Left lung (tissue), 14 donors: Measurements from ENCODE around the gene MPP2. TPM values are rescaled to one million over a fixed set of nuclear protein-coding genes. Genes with fewer than 3 reads are reported as not detected.

Experiments used
- ATAC-seq: fragments of 200-7000 bp; cut with Tn5 transposase; one replicate; pipeline ENCODE4 v1.9.1; 2020; ENCODE audit warnings: moderate library complexity
- DNase-seq, 4 donors: peaks; one replicate each; pipeline ENCODE4 v3.0.0-alpha.2; 2013 to 2020
- H3K27ac ChIP-seq, 2 donors: fragments of 200-600 bp; sonication (generic) in 1 of 2; one replicate each; pipeline versions ENCODE4 v1.5.0 to v1.8.0; 2020 to 2021
- H3K27me3 ChIP-seq, 2 donors: fragments of 200-600 bp; sonication (generic) in 1 of 2; one replicate each; pipeline versions ENCODE4 v1.5.0 to v1.8.0; 2020 to 2021
- H3K36me3 ChIP-seq, 2 donors: fragments of 200-600 bp; sonication (generic) in 1 of 2; one replicate each; pipeline versions ENCODE4 v1.5.0 to v1.8.0; 2020 to 2021
- H3K4me1 ChIP-seq, 2 donors: fragments of 200-600 bp; one replicate each; pipeline ENCODE4 v1.8.0; 2021
- H3K4me3 ChIP-seq, 2 donors: fragments of 200-600 bp; sonication (generic) in 1 of 2; one replicate each; pipeline versions ENCODE4 v1.5.0 to v1.8.0; 2020 to 2021; ENCODE audit warnings: mild to moderate bottlenecking in 1 of 2
- H3K9me3 ChIP-seq, 2 donors: fragments of 200-600 bp; sonication (generic) in 1 of 2; one replicate each; pipeline versions ENCODE4 v1.5.0 to v1.8.0; 2020 to 2021
- intact Hi-C, 2 donors: fragments of 100-400 bp; cut with DNase I; formaldehyde crosslinking; loops; one replicate each; pipeline versions ENCODE4 v1.11.2 to v1.14.2; 2022
- long read RNA-seq, 12 donors: library from polyadenylated mRNA in 2 of 12; unstranded in 2 of 12; transcript quantifications; one replicate each; pipeline ENCODE4 v2.0.0 and lab custom pipeline, GENCODE V29; 2019 to 2026
- polyA plus RNA-seq, 6 donors: library from polyadenylated mRNA; unstranded; fragments of 120-200 nt; gene quantifications; one replicate each; pipeline ENCODE4 v1.2.1, GENCODE V29; 2013; ENCODE audit not compliant: insufficient read length in 6 of 6
- total RNA-seq, 2 donors: library from RNA; stranded (reverse); fragmentation: NEBNext Ultra II Directional; extraction: Animal tissue kit (Norgen Biotek cat#: 25700); gene quantifications; one replicate each; pipeline ENCODE4 v1.2.1, GENCODE V29; 2021
- TF ChIP-seq, protein P1 (sequence below), 2 donors: fragments of 200-600 bp; sonication (generic) in 1 of 2; IDR thresholded peaks; one replicate each; pipeline versions ENCODE4 v1.5.0 to v1.8.0; 2021; ENCODE audit warnings: antibody characterized with exemption in 2 of 2
- donor health status: DM: no; HTN: yes; CAD: no.
- donor health status: DM: no; HTN: no; CAD: no.

MPP2 gene
- 1 to 10 TPM; 1.5 to 1.7 TPM for total RNA-seq
- 1 to 10 TPM; 3.8 to 4.9 (median 4.6) TPM for polyA plus RNA-seq
- long read RNA-seq, donor 1 = 0 reads
- long read RNA-seq, donor 2 = 0 reads
- long read RNA-seq, donor 3, full-length matches to known transcripts = 1 of 1 reads
- long read RNA-seq, donor 3, partial matches to known transcripts = 0 of 1 reads
- long read RNA-seq, donor 3, other reads (novel, unspliced or antisense) = 0 of 1 reads
- long read RNA-seq, donor 4 = 0 reads
- long read RNA-seq, donor 5 = 0 reads
- long read RNA-seq, donor 6 = 0 reads
- long read RNA-seq, donor 7 = 0 reads
- long read RNA-seq, donor 8, full-length matches to known transcripts = 1 of 1 reads
- long read RNA-seq, donor 8, partial matches to known transcripts = 0 of 1 reads
- long read RNA-seq, donor 8, other reads (novel, unspliced or antisense) = 0 of 1 reads
- long read RNA-seq, donor 9 = 0 reads
- long read RNA-seq, donor 10, partial matches to known transcripts = 2 of 2 reads
- long read RNA-seq, donor 10, other reads (novel, unspliced or antisense) = 0 of 2 reads
- long read RNA-seq, donor 11 = 0 reads
- long read RNA-seq, donor 12, full-length matches to known transcripts = 4 of 4 reads
- long read RNA-seq, donor 12, partial matches to known transcripts = 0 of 4 reads
- long read RNA-seq, donor 12, other reads (novel, unspliced or antisense) = 0 of 4 reads

DNA sequence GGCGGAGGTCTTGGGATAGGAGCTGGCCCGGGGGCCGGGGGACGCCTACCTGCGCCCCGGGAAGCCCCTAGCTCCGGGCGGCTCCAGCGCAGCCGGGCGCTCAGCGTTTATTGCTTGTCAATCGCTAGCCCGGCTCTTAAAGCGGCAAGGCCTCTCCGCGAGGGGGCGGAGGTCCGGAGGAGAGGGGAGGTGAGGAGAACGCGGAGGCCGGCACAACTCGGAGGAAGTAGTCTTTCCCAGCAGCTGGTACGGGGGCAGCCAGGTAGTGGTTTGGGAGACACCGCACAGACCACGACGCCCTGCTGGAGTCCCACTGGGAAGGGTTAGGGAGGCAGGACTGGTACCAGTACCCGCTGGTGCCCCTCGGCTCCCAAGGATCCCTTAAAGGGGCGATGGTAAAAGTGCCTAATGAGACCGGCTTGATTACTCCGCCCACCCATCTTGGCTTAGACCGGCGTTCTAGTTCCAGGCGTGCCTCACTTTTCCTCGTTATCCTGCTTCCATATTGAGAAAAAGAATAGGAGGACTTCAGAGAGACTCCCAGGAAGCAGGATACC, at the start of gene MPP2:
MPP2 (minus strand) TSS at position 112 of the 557 bp plus-strand sequence. CDS start 3,076 bp downstream, outside the sequence.
- intact Hi-C loops = no loop called here
- TF ChIP-seq, protein P1, sequence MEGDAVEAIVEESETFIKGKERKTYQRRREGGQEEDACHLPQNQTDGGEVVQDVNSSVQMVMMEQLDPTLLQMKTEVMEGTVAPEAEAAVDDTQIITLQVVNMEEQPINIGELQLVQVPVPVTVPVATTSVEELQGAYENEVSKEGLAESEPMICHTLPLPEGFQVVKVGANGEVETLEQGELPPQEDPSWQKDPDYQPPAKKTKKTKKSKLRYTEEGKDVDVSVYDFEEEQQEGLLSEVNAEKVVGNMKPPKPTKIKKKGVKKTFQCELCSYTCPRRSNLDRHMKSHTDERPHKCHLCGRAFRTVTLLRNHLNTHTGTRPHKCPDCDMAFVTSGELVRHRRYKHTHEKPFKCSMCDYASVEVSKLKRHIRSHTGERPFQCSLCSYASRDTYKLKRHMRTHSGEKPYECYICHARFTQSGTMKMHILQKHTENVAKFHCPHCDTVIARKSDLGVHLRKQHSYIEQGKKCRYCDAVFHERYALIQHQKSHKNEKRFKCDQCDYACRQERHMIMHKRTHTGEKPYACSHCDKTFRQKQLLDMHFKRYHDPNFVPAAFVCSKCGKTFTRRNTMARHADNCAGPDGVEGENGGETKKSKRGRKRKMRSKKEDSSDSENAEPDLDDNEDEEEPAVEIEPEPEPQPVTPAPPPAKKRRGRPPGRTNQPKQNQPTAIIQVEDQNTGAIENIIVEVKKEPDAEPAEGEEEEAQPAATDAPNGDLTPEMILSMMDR (IDR thresholded peaks at IDR 0.05) = no peak
- H3K27ac ChIP-seq = peak within 1 kb of the TSS in 1 of 2 donors; percentile 23
- DNase-seq (peak; percentile 67 to 85 (median 84)), ATAC-seq (peak; percentile 63)
- H3K36me3 ChIP-seq = no peaks in the 10 kb centered on the region
- peaks cover 39 to 81% of the 10 kb centered on the region in 2 donors for H3K27me3 ChIP-seq
- H3K9me3 ChIP-seq = no peaks in the 10 kb centered on the region
- peaks cover 6 to 27% of the 10 kb centered on the region in 2 donors for H3K4me1 ChIP-seq
- H3K4me3 ChIP-seq = peak within 1 kb of the TSS; percentile 31 to 34

DNA sequence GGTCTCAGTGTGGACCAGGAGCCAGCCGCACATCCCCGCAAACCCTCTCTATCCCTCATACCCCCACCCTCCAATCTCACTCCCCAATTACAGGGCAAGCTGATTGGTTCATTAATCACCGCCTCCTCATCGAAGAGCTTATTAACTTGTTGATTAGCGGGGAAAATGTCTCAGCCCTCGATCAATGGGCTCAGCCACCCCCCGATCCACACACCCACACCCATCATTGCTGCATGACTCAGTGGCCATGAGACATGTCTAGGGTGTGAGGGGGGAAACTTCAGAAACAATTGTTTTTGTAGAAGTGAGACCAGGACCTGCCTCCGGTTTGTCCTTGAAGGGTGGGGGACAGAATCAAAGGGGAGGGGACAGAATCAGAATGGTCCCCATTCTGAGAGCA, 48.9 kb upstream of the MPP2 start:
- H3K27me3 ChIP-seq = peaks cover 26 to 51% of the 10 kb centered on the region in 2 donors
- DNase-seq = peak in 1 of 4 donors; percentile 3
- peaks cover 9 to 10% of the 10 kb centered on the region in 2 donors for H3K4me1 ChIP-seq
- TF ChIP-seq, protein P1 (IDR thresholded peaks at IDR 0.05) = no peak
- H3K27ac ChIP-seq = no peak overlapping the region
- no peak overlapping the region for H3K4me3 ChIP-seq
- H3K9me3 ChIP-seq = no peaks in the 10 kb centered on the region
- intact Hi-C loops = no loop called here
- no peak for ATAC-seq
- no peaks in the 10 kb centered on the region for H3K36me3 ChIP-seq

DNA sequence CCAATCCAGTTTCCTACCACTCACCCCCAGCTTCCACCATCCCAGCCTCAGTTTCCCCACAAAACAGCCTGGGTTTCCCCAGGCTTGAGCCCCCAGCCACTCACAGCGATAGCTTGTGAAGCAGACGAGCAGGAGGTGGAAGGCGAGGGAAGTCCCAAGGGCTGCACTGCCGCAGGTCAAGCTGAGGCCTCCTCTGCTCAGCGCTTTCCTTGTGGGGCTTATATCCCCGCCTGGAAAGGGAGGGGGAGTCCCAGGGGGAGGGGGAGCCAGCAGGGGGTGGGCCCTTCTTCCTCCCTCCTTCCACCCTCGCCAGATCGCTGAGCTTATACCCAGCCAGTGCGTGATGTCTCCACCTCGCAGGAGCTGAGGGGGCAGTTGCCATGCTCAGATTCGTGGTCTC, 46.4 kb upstream of the MPP2 start, which contains the start of gene PYY:
PYY (minus strand) TSS at position 195 of the 400 bp plus-strand sequence. CDS start 457 bp downstream, outside the sequence.
- DNase-seq = peak in 1 of 4 donors; percentile 40
- H3K4me1 ChIP-seq = peaks cover 9 to 10% of the 10 kb centered on the region in 2 donors
- no peaks in the 10 kb centered on the region for H3K9me3 ChIP-seq
- no peak within 1 kb of the TSS for H3K4me3 ChIP-seq
- no peaks in the 10 kb centered on the region for H3K36me3 ChIP-seq
- no peak for ATAC-seq
- TF ChIP-seq, protein P1 (IDR thresholded peaks at IDR 0.05) = no peak
- no peak within 1 kb of the TSS for H3K27ac ChIP-seq
- intact Hi-C loops = no loop called here
- H3K27me3 ChIP-seq = peaks cover 31 to 70% of the 10 kb centered on the region in 2 donors

DNA sequence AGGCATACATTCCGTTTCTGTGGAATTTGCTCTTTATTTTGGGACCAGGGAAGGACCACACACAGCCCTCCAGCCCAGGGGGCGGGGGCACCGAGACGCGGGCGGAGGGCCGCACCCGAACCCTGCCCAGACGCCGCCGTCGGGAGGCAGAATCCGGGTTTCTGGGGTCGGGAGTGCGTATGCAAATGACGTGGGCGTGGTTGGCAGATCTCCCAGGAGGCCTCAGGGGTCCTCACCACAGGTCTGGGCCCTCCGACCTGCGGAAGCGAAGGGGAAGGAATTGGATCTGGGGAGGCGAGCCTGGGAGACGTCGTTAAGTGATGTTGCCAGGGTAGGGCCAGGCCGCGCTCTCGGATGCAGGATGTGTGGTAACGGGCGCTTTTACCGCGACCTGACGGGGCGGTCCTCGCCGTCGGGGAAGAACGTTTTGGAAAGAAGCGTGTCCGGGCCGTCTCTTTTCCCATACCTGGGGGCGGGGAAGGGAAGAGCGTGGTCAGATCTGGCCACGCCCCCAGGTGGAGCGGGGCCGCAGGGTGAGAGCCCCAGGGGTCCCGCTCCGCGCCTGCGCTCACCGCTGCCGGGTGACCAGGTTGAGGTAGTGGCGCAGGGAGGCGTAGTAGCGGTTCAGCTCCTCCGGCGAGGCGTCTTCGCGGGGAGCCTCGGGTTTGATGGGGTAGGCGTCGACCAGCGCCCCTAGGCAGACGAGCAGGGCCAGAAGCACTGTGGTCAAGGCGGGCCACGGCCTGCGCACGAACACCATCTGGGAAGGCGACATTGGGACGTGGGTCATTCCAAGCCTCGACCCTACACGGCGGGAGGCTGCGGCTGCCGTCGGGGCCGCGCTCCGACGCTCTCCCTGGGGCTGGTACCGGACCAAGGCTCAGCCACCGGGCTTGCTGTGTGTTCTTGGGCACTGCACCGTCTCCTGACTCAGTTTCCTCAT, 45.7 kb upstream of the MPP2 start:
- H3K27ac ChIP-seq = no peak overlapping the region
- no peaks in the 10 kb centered on the region for H3K9me3 ChIP-seq
- H3K27me3 ChIP-seq = peaks cover 31 to 75% of the 10 kb centered on the region in 2 donors
- peaks cover 9 to 10% of the 10 kb centered on the region in 2 donors for H3K4me1 ChIP-seq
- H3K4me3 ChIP-seq = no peak overlapping the region
- DNase-seq = peak in 1 of 4 donors; percentile 71
- H3K36me3 ChIP-seq = no peaks in the 10 kb centered on the region
- ATAC-seq = no peak
- intact Hi-C loops = no loop called here
- TF ChIP-seq, protein P1 (IDR thresholded peaks at IDR 0.05) = no peak
